Mammary epithelial cell (primary cell): Measurements from ENCODE around the gene DOK6.

Experiments used
- EZH2 ChIP-seq: IDR thresholded peaks from 2 replicates; pipeline ENCODE4 v1.6.1; 2012; ENCODE audit warnings: low read length, inconsistent platforms, borderline replicate concordance
- TF ChIP-seq, protein P1 (sequence below), 2 donors: IDR thresholded peaks in 1 of 2; conservative IDR thresholded peaks in 1 of 2; 2 replicates each; pipeline ENCODE4 v1.5.1; 2011 to 2012; ENCODE audit warnings: inconsistent platforms in 2 of 2, low read length in 2 of 2, mild to moderate bottlenecking in 2 of 2, control low read depth in 1 of 2, low read depth in 1 of 2; ENCODE audit not compliant: insufficient read depth in 1 of 2; ENCODE audit errors: extremely low read depth in 1 of 2

DNA sequence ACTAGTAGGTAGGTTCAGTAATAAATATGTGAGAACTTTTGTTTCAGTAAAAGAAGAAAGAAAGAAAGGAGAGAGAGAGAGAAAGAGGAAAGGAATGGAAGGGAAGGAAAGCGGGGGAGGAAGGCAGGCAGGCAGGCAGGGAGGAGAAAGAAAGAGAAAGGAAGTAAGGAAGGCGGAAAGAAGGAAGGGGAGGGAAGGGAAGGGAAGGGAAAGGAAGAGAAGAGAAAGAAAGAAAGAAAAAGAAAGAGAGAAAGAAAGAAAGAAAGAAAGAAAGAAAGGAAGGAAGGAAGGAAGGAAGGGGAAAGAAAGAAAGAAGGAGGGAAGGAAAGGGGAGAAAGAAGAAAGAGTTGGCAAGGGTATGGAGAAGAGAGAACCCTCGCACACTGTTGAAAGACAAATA is 479.4 kb downstream of the DOK6 start:
- TF ChIP-seq, protein P1, sequence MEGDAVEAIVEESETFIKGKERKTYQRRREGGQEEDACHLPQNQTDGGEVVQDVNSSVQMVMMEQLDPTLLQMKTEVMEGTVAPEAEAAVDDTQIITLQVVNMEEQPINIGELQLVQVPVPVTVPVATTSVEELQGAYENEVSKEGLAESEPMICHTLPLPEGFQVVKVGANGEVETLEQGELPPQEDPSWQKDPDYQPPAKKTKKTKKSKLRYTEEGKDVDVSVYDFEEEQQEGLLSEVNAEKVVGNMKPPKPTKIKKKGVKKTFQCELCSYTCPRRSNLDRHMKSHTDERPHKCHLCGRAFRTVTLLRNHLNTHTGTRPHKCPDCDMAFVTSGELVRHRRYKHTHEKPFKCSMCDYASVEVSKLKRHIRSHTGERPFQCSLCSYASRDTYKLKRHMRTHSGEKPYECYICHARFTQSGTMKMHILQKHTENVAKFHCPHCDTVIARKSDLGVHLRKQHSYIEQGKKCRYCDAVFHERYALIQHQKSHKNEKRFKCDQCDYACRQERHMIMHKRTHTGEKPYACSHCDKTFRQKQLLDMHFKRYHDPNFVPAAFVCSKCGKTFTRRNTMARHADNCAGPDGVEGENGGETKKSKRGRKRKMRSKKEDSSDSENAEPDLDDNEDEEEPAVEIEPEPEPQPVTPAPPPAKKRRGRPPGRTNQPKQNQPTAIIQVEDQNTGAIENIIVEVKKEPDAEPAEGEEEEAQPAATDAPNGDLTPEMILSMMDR (conservative IDR thresholded peaks at IDR 0.05 in 1 of 2, IDR thresholded peaks at IDR 0.05 in 1 of 2; ENCODE audit: extremely low read depth in 1 of 2, insufficient read depth in 1 of 2, low read depth in 1 of 2, low read length in 2 of 2), result no peak
- TF ChIP-seq EZH2, result no peak
